HG02970 (cell line): Measurements from ENCODE around the gene ZBTB37.
A peak's percentile ranks its signal among the peaks of the same experiment; 100 is the strongest.
"Not testable (repeated sequence)": the region's sequence is repeated elsewhere in the genome, so short reads cannot be mapped to it uniquely, and the experiment has no call there.

ENCODE experiments used
- ATAC-seq: cut with Tn5 transposase; IDR thresholded peaks from one replicate; pipeline ENCODE4 v1.9.1; 2021; ENCODE audit warnings: mild to moderate bottlenecking, moderate library complexity, moderate number of reproducible peaks; ENCODE audit not compliant: unreplicated experiment, low FRiP score

Gene ZBTB37

DNA sequence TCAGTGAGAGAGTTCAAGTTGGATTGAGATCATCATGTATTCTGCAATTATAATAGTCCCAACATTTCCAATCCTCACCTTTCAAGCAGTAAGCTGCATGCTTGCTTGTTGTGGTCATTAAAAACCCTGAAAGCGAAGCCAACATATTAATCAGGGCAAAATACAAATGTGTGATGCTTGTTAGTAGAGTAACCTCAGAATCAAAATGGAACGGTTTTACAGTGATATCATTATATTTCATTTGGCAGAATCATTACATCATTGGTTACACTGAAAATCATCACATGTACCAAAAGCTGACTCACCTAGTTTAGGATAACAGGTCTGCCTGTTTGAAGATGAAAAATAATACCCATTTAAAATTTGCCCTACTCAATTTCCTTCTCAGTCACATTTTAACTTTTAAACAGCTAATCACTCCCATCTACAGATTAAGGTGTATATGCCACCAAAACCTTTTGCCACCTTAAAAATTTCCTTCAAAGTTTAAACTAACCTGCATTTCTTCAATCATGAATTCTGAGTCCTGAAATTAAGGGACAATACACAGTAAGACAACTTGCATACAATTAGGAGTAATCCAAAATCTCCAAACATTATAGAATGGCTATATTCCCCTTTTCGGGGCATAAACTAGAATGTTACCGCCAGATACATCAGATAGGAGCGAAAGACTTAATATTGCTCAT is 3.9 kb upstream of the ZBTB37 start:
- no peak for ATAC-seq

DNA sequence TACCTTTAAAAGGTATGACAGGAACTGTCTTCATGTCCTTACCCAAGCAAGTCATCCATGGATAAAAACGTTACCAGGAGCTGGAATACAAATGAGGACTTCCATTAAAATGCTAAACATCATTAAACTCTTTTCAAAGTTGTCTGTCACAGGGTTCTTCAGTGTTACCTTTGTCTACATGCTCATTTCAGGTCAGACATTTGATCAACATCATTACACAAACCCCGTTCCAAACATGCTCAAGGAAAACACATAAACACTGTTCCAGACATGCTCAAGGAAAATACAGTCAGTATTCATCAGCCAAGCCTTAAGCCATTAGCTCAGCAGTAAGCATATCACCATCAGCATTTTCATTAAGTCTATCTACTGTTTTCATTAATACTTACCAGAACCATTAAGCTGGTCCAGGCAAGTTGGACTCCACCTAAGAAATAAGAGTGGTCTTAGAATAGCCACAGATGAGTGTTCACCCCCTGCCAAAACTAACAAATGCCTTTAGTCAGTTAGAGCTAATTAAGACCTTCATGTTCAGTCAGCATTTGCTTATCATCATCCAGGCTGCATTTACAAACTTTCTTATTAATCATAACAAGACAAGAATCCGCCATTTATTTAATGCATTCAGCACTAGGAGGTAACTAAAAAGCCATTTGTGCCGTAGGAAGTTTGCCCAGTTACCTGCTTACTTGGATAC is 2.6 kb upstream of the ZBTB37 start:
- no peak for ATAC-seq

DNA sequence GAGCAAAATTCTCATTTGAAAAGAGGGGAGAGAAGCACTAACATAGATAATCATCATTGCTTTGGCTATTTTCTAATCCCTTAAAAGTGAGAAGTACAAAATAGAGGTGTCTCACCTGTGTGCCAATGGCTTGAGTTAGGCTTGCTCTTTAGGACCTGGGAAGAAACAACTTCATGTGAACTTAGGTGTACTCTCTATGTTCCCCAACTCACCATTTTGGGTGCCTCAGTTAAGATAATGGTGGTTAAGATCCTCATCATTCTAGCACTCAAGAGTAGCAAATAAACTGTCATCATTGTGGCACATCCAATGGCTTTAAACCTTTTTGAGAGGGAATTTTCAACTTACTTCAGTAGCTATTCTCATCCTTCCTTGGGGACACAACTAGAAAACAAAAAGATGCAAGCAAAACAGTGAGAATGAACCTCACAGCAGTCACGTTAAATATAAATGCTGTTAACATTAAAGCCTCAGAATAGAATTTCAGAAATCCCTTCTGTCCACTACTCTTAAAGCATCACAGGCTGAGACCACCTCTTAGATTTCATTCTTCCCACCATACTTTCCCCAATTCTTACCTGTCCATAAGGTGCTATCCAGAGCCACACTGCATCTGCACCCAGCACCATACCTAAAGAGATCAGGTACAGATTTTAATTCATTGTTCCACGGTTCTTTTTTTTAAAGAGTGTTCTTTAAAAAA is 1.6 kb upstream of the ZBTB37 start:
- no peak for ATAC-seq

DNA sequence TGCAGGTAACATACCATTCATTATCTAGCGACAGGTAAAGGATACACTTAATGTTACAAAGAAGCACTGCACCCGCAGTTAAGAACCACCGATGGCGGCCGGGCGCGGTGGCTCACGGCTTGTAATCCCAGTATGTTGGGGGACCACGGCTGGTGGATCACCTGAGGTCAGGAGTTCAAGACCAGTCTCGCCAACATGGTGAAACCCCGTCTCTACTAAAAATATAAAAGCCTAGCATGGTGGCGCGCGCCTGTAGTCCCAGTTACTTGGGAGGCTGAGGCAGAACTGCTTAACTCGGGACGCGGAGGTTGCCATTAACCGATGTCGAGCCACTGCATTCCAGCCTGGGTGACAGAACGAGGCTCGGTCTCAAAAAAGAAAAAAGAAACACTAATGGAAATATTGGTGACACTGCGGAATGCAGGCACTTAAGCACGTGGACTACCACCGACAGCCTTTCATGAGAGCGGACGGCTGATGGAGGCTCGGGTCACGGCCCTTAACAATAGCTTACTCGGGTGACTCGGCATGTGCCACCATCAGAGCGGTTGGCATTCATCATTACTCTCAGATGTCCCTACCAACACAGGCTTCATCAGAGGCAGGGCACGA is 933 bp upstream of the ZBTB37 start:
- no peak for ATAC-seq

DNA sequence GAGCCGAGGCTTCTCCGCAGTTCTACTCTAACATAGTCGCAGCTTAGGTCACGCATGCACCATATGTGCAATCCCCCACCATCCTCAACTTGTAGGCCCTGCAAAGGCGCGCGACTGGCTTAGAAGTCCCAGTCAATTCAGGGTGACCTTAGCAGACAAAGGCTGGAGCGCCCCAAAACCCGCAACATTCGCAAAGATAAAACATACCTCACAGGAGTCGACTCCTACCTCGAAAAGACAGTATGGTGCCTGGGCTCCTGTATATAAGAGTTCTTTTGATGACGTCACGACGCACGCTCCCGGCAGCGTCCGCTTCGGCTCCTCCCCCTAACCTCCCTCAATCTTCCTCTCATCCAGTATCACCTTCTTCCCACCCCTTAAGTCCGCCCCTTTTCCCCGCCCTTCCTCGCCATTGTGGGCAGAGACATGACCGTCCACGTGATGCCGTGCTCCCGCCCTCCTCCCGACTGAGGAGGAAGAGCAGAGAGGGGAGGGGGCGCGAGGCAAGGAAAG is 371 bp upstream of the ZBTB37 start, which contains the start of gene GAS5:
Gene GAS5, minus strand, starts transcription at position 237 of the 513 bp plus-strand sequence.
- peak; percentile 66 for ATAC-seq

DNA sequence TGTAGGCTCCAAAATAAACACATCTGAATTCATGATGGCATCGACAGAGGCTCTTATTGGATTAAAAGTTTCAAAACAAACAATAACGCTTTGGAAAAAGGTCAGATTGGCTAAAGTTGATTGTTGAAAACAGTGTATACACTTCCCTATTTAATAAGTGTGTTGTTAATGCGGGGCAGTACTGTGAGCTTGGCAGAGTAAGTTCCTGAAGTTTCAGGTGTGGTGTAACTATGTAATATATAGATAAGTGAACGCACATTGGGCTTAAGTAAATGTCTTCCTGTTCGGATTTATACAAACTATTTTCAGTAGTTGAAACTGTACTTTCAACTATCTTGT is 810 bp downstream of the ZBTB37 start:
- no peak for ATAC-seq

DNA sequence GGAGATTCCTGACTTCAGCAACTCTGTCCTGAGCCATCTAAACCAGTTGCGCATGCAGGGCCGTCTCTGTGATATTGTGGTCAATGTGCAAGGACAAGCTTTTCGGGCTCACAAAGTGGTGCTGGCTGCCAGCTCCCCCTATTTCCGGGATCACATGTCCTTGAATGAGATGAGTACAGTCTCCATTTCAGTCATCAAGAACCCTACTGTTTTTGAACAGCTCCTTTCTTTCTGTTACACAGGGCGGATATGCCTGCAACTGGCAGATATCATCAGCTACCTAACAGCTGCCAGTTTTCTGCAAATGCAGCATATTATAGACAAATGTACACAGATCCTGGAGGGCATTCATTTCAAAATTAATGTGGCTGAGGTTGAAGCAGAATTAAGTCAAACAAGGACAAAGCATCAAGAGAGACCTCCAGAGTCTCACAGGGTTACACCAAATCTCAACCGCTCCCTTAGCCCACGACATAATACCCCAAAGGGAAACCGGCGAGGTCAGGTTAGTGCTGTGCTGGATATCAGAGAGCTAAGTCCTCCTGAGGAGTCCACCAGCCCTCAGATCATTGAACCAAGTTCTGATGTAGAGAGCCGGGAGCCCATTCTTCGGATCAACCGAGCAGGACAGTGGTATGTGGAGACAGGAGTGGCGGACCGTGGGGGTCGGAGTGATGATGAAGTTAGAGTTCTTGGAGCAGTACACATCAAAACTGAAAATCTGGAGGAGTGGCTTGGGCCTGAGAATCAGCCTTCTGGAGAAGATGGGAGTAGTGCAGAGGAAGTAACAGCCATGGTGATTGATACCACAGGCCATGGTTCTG is 2.3 kb downstream of the ZBTB37 start:
- ATAC-seq, result no peak

DNA sequence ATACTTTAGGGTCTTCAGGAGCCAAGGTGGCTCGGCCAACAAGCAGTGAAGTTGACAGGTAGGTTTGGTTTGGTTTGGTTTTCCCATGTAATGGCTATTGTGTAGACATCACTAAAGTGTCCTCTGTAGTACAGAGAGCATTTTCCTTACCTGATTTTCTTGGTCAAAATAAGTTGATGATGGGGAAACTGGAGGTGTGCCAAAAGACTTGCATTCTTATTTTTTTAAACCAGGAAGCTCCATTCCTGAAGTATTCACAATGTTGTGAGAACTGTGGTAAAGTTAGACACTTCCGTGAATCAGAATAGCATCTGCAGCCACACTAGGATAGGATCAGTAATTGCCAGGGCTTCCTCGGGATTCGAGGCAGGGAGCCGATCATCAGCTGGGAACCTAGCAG is 2.9 kb downstream of the ZBTB37 start:
- no peak for ATAC-seq

DNA sequence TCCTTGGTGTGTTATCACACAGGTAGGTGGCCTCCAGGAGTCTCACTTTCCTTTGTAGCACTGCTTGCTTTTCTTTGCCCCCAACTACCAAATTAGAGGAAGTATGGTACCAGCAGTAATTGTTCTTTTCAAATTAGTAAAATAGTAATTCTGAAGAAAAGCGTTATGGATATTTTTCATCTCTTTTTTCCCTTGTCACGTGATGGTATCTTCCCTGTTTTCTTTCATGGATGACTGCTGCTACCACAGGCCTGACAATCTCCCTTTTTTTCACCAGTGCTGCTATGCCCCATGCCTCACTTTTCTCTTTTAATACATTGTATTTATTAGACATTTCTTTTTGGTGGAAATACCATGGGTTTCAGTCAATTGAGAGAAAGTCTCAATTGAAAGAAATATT is 3.3 kb downstream of the ZBTB37 start:
- ATAC-seq, result no peak

DNA sequence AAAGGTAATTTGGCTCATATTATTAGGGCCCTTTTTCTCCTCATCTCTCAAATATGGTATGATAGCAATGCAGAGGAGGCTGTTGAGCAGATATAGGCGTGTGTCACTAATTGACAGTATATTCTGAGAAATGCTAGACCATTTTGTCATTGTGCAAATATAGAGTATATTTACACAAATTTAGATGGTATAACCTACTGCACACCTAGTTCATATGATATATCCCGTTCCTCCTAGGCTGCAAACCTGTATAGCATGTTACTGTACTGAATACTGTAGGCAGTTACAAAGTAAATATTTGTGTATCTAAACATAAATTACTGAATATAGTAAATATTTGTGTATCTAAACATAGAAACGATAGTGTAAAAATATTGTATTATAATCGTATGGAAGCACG is 8.6 kb downstream of the ZBTB37 start:
- ATAC-seq, result no peak

DNA sequence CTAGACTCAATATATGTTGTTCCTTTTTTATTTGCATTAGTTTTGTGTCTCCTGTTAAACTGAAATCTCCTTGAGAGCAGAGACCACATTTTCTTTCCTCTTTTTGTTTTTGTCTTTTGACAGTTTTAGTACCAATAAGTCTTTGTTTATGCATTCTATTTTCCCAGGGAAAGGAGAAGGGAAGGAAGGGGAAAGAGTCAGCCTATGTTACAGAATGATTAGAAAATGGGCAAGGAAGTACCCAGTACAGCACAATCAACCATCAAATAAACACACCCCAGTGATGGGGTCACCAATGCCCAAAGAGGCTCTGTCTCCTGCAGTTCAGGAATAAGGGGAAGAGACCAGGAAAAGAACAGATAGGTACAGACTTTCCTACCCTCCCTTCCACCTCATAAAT is 10.1 kb downstream of the ZBTB37 start:
- no peak for ATAC-seq

DNA sequence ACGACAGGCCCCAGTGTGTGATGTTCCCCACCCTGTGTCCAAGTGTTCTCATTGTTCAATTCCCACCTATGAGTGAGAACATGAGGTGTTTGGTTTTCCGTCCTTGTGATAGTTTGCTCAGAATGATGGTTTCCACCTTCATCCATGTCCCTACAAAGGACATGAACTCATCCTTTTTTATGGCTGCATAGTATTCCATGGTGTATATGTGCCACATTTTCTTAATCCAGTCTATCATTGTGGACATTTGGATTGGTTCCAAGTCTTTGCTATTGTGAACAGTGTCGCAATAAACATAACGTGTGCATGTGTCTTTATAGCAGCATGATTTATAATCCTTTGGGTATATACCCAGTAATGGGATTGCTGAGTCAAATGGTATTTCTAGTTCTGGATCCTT is 12.9 kb downstream of the ZBTB37 start:
- not testable (repeated sequence) for ATAC-seq

DNA sequence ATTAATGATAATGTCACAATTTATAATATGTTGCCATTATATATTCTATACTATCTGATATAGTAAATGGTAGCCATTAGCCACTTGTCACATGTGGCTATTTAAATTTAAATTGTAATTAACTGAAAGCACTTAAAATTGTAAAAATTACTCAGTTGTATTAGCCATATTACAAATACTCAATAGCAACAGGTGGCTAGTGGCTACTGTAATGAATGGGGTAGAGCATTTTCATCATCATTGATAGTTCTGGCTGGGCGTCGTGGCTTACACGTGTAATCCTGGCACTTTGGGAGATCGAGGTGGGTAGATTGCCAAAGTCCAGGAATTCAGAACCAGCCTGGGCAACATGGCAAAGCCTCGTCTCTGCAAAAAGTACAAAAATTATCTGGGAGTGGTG is 16.5 kb downstream of the ZBTB37 start:
- ATAC-seq, result no peak

DNA sequence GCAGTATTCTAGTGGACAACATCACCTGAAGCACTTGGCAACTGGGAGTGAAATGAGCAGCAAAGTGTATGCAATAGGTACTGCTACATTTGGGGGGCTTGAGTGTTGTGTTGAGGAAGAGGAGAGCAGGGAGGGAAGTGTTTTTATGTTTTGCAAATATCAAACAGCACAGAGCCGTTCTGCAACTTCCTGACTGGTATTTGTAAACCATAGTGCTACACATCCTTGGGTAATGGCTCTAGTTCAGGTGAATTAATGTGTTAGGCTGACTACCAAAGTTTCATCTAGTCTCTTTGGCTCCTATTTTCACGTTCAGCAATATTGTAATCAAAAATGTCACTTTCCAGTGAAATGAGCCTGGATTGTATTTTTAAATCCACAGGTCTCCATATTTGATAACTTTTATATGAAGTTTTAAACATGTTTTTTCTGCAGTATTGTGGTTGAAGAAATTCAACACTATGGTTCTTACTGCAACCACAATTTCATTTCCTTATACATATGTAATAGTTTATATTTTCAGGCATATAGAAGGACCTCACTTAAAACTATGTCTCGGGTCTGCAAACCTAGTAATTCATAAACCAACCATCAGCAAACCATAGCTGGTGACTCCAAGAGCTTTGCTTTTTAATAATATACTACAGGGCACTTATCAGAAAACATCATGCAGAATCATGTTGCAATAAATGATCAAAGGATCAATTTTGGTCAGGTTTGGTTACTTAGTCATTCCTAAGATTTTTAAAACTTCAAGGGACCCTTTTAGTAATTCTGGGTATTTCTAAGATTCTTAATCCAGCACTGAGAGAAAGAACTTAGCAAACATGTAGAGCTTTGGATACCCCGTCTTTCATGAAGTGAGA is 18.8 kb downstream of the ZBTB37 start:
- no peak for ATAC-seq

DNA sequence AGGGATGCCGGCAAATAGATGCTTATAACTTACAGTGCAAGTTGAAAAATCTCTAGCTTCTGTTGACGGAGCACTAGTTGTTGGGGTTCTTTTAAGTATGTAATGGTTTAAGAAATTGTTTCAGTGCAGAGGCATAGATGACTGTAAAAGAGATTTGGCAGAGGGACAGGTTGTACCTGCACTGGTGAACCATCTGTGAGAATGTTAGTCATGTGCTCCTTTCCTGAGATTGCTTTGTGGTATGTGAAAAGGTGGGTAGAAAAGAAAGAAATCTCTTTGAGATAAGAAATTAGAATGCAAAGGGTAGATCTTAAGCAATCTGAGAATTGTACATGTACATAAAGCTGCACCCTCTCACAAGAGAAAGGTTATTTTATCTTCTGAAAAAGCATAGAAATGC is 19.4 kb downstream of the ZBTB37 start:
- ATAC-seq, result no peak

DNA sequence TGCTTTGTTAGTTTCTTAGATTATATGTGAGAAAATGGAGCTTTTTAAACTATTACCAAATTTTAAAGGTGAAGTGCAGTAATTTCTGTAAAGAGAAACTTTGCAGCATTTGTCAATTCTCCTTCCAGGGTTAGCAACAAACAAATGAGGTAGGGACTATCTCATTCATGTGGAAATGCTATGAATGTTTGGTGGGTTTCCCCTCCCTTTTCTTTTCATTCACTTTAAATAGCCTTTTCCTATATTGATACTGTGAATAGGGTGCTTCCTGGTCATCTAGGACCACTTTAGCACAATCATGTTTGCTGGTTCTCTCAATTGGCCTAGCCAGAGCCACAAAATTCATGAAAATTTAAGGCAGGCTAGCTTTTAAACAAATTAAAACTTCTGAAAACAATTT is 20.6 kb downstream of the ZBTB37 start:
- ATAC-seq, result no peak

DNA sequence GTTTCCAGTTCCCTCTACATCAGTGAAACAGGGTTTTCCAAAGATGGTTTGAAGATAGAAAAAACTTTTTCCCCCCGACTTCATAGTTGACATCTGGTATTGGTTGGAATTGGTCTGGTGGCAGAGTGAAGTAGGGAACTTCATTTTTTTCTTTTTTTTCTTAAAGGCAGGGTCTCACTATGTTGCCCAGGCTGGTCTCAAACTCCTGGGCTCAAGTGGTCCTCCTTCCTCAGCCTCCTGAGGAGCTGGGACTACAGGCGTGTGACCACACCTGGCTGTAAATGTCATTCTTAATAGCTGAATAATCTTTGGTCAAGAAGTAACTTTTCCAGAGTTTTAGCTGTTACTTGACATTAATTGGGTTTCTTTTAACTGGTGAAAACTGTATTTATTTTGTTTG is 21.7 kb downstream of the ZBTB37 start:
- no peak for ATAC-seq

DNA sequence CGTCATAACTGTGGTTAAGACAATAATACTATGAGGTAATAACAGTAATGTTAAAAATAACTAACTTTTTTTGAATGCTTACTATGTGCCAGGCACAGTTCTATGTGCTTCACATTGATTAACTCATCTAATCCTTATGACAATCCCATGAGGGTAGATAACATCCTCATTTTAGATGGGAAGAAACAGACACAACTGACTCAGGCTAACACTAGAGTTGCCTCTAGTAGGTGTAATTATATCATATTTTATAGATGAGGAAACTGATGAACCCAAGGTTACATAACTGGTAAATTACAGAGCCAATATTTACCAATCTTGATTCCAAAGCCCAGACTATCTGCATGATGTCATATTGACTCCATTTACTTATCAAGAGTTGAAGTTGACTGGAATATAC is 25.4 kb downstream of the ZBTB37 start:
- ATAC-seq, result no peak

DNA sequence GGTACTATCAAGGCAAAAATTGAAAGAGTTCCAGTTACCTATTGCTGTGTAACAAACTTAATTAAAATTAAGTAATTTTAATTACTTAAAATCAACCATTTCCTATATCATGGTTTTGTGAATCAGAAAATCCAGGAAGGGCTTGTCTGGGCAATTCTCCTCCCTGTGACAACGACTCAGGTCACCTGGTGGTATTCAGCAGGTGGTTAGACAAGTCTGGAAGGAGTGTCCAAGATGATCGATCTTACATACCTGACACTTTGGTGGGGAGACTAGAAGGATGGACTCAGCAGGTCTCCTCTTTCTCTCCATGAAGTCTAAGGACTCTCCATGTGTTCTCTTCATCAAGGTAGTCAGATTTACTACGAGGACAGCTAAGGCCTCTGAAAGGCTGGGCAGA is 26.0 kb downstream of the ZBTB37 start:
- no peak for ATAC-seq
